Mesendoderm (in vitro differentiated cells): ENCODE data around the gene KIF5C.

ENCODE experiments used
- DNase-seq: peaks from one replicate; pipeline ENCODE4 v3.0.0; 2013
- H2AK5ac ChIP-seq: 2 replicates; pipeline ENCODE4 v1.6.1; 2013; ENCODE audit warnings: low read length, inconsistent platforms
- H2BK120ac ChIP-seq: 2 replicates; pipeline ENCODE4 v1.6.1; 2013; ENCODE audit warnings: low read depth, mild to moderate bottlenecking, low read length, moderate library complexity, mixed read lengths
- H2BK15ac ChIP-seq: replicated peaks from 2 replicates; pipeline ENCODE4 v1.6.1; 2013; ENCODE audit warnings: low read depth, mild to moderate bottlenecking, moderate library complexity
- H2BK5ac ChIP-seq: 2 replicates; pipeline ENCODE4 v1.6.1; 2013; ENCODE audit warnings: low read length, inconsistent platforms
- H3K18ac ChIP-seq: 2 replicates; pipeline ENCODE4 v1.6.1; 2013; ENCODE audit warnings: mild to moderate bottlenecking, low read length, mixed read lengths
- H3K23ac ChIP-seq: one replicate; pipeline ENCODE4 v1.6.1; 2013; ENCODE audit warnings: low read length
- H3K27ac ChIP-seq: 2 replicates; pipeline ENCODE4 v1.5.1; 2013; ENCODE audit warnings: low read depth, mild to moderate bottlenecking, inconsistent platforms, low read length, moderate library complexity
- H3K27me3 ChIP-seq: 2 replicates; pipeline ENCODE4 v1.6.1; 2013; ENCODE audit warnings: low read length, control low read depth, mild to moderate bottlenecking, inconsistent platforms; ENCODE audit not compliant: insufficient read depth, poor library complexity
- H3K36me3 ChIP-seq: 2 replicates; pipeline ENCODE4 v1.6.1; 2013; ENCODE audit warnings: low read length, inconsistent platforms; ENCODE audit not compliant: control insufficient read depth, insufficient read depth
- H3K4ac ChIP-seq: one replicate; pipeline ENCODE4 v1.6.1; 2013; ENCODE audit warnings: low read depth, mild to moderate bottlenecking, low read length, moderate library complexity
- H3K4me1 ChIP-seq: 2 replicates; pipeline ENCODE4 v1.6.1; 2013; ENCODE audit warnings: low read depth, low read length, inconsistent platforms; ENCODE audit not compliant: control insufficient read depth
- H3K4me2 ChIP-seq: 2 replicates; pipeline ENCODE4 v1.6.1; 2013; ENCODE audit warnings: low read length
- H3K4me3 ChIP-seq: 2 replicates; pipeline ENCODE4 v1.5.1; 2013; ENCODE audit warnings: mild to moderate bottlenecking, low read length
- H3K56ac ChIP-seq: one replicate; pipeline ENCODE4 v1.6.1; 2013; ENCODE audit warnings: low read length
- H3K79me1 ChIP-seq: 2 replicates; pipeline ENCODE4 v1.6.1; 2013; ENCODE audit warnings: low read length, inconsistent platforms
- H3K79me2 ChIP-seq: 2 replicates; pipeline ENCODE4 v1.6.1; 2013; ENCODE audit warnings: mild to moderate bottlenecking, low read length; ENCODE audit not compliant: control insufficient read depth, insufficient read depth
- H3K9ac ChIP-seq: 2 replicates; pipeline ENCODE4 v1.6.1; 2013; ENCODE audit warnings: low read length, inconsistent platforms
- H4K5ac ChIP-seq: one replicate; pipeline ENCODE4 v1.6.1; 2013; ENCODE audit warnings: low read length
- H4K8ac ChIP-seq: one replicate; pipeline ENCODE4 v1.6.1; 2013; ENCODE audit warnings: low read depth, mild to moderate bottlenecking, control low read depth, low read length, moderate library complexity
- WGBS: extraction: QIAGEN DNeasy Blood & Tissue Kit; methylation state at CpG from one replicate; pipeline ENCODE4 v1.1.7; 2013; ENCODE audit warnings: low lambda C conversion rate, missing lambda C conversion rate; ENCODE audit not compliant: insufficient coverage; ENCODE audit errors: extremely low coverage; 5-methylcytosine and 5-hydroxymethylcytosine counted together

The KIF5C gene

DNA sequence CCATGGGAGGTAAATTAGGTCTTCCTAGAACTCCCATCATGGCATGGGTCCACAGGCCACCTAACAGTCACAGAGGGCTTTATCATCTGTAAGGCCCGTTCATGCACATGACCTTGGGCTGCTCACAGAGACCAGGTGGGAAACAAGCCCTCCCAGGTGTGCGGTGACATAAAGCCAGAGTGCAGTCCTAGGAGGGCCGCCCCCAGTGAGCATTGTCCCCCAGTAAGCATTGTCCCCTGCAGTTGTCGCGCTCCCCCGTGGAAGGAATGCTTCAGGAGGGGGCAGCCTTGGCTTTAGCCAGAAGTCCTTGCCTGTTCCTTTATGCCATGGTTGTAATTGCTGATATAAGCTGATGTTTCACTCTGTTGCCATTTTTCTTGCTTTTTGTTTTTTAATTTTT lies 121.8 kb downstream of the KIF5C start:
- no peak overlapping the region for H3K18ac ChIP-seq
- H2BK5ac ChIP-seq: no peak overlapping the region
- no peak overlapping the region for H3K27ac ChIP-seq
- no peak overlapping the region for H3K56ac ChIP-seq
- H4K8ac ChIP-seq: no peak overlapping the region
- no peak overlapping the region for H3K4me3 ChIP-seq
- peaks cover 16% of the 10 kb centered on the region for H3K4me1 ChIP-seq
- H3K79me2 ChIP-seq: no peaks in the 10 kb centered on the region
- H3K36me3 ChIP-seq: no peaks in the 10 kb centered on the region
- no peaks in the 10 kb centered on the region for H3K27me3 ChIP-seq
- no peak overlapping the region for H3K9ac ChIP-seq
- H4K5ac ChIP-seq: no peak overlapping the region
- no peak overlapping the region for H3K23ac ChIP-seq
- no peak for DNase-seq
- H2BK15ac ChIP-seq: no peak overlapping the region
- no peak overlapping the region for H3K4ac ChIP-seq
- no peak overlapping the region for H3K4me2 ChIP-seq
- no peak overlapping the region for H2AK5ac ChIP-seq
- H2BK120ac ChIP-seq: no peak overlapping the region
- H3K79me1 ChIP-seq: no peaks in the 10 kb centered on the region
- WGBS: no CpG with 5 or more reads among the region's 6 CpGs

DNA sequence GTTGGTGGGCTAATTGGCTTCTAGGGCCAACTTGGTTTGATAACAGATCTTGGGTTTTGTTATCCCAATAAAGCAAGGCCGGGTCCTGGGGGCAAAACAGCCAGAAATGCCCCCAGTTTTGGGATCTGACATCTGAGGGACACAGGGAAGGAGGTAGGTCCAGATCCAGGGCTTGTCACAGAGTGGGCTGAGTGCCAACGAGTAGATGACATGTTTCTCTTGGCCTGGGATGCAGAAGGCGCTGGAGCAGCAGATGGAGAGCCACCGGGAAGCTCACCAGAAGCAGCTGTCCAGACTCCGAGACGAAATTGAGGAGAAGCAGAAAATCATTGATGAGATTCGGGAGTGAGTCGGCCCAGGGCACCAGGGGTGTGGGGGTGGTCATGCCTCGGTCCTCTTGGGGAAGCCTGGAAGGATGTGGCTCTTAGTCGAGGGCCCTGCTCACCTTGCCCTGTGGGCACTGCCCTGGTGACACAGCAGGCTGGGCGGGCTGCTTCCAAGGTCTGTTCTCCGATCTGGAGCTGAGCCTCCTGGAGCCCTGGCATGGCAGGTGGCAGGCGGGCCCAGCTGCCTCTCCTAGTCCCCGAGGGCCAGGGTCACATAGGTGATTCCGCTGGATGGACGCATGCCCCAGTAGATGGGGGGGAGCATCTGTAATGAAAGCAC lies 123.3 kb downstream of the KIF5C start:
- no peak overlapping the region for H3K4me3 ChIP-seq
- peaks cover 16% of the 10 kb centered on the region for H3K4me1 ChIP-seq
- no peak overlapping the region for H3K18ac ChIP-seq
- H2BK5ac ChIP-seq: no peak overlapping the region
- no peak overlapping the region for H3K23ac ChIP-seq
- H3K79me2 ChIP-seq: no peaks in the 10 kb centered on the region
- H4K5ac ChIP-seq: no peak overlapping the region
- no peak overlapping the region for H2BK15ac ChIP-seq
- H3K9ac ChIP-seq: no peak overlapping the region
- no peak overlapping the region for H3K56ac ChIP-seq
- H3K4ac ChIP-seq: no peak overlapping the region
- no CpG with 5 or more reads among the region's 16 CpGs for WGBS
- no peak overlapping the region for H4K8ac ChIP-seq
- H3K79me1 ChIP-seq: no peaks in the 10 kb centered on the region
- no peak overlapping the region for H2BK120ac ChIP-seq
- DNase-seq: no peak
- H3K4me2 ChIP-seq: no peak overlapping the region
- H2AK5ac ChIP-seq: no peak overlapping the region
- no peaks in the 10 kb centered on the region for H3K27me3 ChIP-seq
- peaks cover 5% of the 10 kb centered on the region for H3K36me3 ChIP-seq
- no peak overlapping the region for H3K27ac ChIP-seq

DNA sequence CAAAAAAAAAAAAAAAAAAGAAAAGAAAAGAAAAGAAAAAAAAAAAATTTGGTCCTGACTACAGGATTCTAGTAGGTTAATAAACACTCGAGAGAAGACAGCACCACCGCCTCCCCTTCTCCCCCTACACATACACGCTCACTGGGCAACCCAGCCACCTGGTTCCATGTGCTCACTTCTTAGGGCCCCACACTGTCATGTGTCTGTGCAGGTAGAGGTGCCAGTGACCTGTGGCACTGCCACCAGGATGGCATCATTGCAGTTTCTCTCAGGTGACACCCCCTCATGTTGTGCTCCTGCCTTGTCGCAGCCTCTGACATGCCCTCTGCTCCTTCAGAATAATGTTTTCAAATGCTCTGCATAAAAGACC lies 123.8 kb downstream of the KIF5C start:
- Histone ChIP-seq H3K4me3 (no peak overlapping the region), H4K8ac (no peak overlapping the region), H3K56ac (no peak overlapping the region), H3K4me2 (no peak overlapping the region), H3K27ac (no peak overlapping the region), H2BK15ac (no peak overlapping the region), H3K36me3 (peaks cover 5% of the 10 kb centered on the region), H2AK5ac (no peak overlapping the region), H4K5ac (no peak overlapping the region), H3K9ac (no peak overlapping the region), H2BK5ac (no peak overlapping the region), H3K18ac (no peak overlapping the region), H2BK120ac (no peak overlapping the region), H3K27me3 (no peaks in the 10 kb centered on the region), H3K23ac (no peak overlapping the region), H3K4ac (no peak overlapping the region), H3K4me1 (peaks cover 16% of the 10 kb centered on the region), H3K79me1 (no peaks in the 10 kb centered on the region), H3K79me2 (no peaks in the 10 kb centered on the region)
- WGBS: no CpG with 5 or more reads among the region's 4 CpGs
- DNase-seq: no peak

DNA sequence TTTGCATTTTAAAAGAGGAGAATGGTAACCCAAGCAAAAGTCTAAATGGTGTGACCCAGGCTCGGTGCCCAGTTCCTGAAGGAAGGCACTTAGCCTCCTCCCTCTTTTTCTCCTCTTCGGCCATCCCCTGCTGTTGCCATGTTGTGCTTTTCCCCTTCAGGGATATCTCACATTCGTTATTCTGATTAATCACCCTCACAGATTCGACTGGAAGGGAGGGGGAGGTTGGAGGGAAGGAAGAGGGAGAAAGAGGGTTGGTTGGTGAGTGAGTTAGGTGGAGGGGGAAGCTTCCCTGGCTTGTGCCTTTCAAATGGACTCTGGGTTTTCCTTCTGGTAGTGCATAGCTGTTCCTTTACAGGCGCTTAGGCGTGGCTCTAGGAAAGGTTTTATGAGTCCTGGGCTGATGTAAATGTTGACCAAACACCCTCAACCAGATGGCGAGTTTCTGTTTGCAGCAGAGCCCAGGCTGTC lies 124.5 kb downstream of the KIF5C start:
- H3K4ac ChIP-seq: peak overlapping the region; percentile 62
- no peak overlapping the region for H4K5ac ChIP-seq
- peaks cover 5% of the 10 kb centered on the region for H3K36me3 ChIP-seq
- peak overlapping the region; percentile 12 for H2BK5ac ChIP-seq
- no peak overlapping the region for H2BK120ac ChIP-seq
- H2AK5ac ChIP-seq: no peak overlapping the region
- H3K27ac ChIP-seq: no peak overlapping the region
- no peak overlapping the region for H4K8ac ChIP-seq
- peak overlapping the region; percentile 28 for H3K56ac ChIP-seq
- no peaks in the 10 kb centered on the region for H3K79me1 ChIP-seq
- no peak overlapping the region for H3K18ac ChIP-seq
- no peak overlapping the region for H3K4me2 ChIP-seq
- no peak overlapping the region for H3K23ac ChIP-seq
- no CpG with 5 or more reads among the region's 7 CpGs for WGBS
- no peak overlapping the region for H2BK15ac ChIP-seq
- peaks cover 16% of the 10 kb centered on the region for H3K4me1 ChIP-seq
- DNase-seq: peak; percentile 42
- H3K4me3 ChIP-seq: no peak overlapping the region
- no peaks in the 10 kb centered on the region for H3K79me2 ChIP-seq
- no peak overlapping the region for H3K9ac ChIP-seq
- H3K27me3 ChIP-seq: no peaks in the 10 kb centered on the region

DNA sequence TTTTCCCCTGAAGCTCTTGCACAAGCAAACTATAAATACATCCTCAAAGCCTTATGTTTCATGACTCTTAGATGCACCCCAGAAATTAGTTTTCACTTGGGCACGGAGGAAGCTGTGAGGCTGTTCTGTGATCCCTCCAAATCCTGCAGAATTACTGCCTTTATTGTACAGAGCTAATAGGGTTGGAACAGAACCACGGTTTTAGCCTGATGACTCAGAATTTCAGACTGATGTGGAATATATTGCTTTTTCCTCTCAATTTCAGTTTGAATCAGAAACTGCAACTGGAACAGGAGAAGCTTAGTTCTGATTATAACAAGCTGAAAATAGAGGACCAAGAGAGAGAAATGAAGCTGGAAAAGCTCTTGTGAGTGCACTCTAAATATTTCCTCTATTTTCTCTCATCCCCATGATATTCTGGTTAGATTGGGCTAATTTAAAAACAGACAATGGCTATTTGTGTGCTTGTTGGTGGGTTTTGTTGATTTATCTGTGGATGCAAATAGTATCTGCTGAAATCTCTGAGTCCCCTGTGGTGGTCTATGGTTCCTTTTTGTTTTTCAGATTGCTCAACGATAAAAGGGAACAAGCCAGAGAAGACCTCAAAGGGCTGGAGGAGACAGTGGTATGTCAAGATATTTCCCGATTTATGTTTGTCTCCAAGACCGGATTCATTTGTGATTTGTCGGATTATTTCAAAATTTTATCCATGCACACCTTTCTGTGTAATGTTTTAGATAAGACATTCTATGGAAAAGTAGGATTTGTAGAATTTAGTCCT lies 125.3 kb downstream of the KIF5C start:
- no CpG with 5 or more reads among the region's 6 CpGs for WGBS
- H3K36me3 ChIP-seq: peaks cover 5% of the 10 kb centered on the region
- peak; percentile 46 for DNase-seq
- H3K4ac ChIP-seq: peak overlapping the region; percentile 62
- H2BK120ac ChIP-seq: no peak overlapping the region
- no peak overlapping the region for H4K8ac ChIP-seq
- H3K4me2 ChIP-seq: no peak overlapping the region
- no peaks in the 10 kb centered on the region for H3K27me3 ChIP-seq
- H3K79me2 ChIP-seq: no peaks in the 10 kb centered on the region
- no peak overlapping the region for H4K5ac ChIP-seq
- peak overlapping the region; percentile 43 for H2BK5ac ChIP-seq
- H3K9ac ChIP-seq: no peak overlapping the region
- no peak overlapping the region for H3K23ac ChIP-seq
- peak overlapping the region; percentile 28 for H3K56ac ChIP-seq
- no peak overlapping the region for H2BK15ac ChIP-seq
- no peaks in the 10 kb centered on the region for H3K79me1 ChIP-seq
- no peak overlapping the region for H3K4me3 ChIP-seq
- no peak overlapping the region for H3K27ac ChIP-seq
- H2AK5ac ChIP-seq: no peak overlapping the region
- peaks cover 16% of the 10 kb centered on the region for H3K4me1 ChIP-seq
- H3K18ac ChIP-seq: no peak overlapping the region
